Fibroblast of skin of back (primary cell): Measurements from ENCODE around the gene GRID1.
A peak's percentile ranks its signal among the peaks of the same experiment; 100 is the strongest.
"Not testable (repeated sequence)": the region's sequence is repeated elsewhere in the genome, so short reads cannot be mapped to it uniquely, and the experiment has no call there.

ENCODE experiments used
- DNase-seq: peaks from one replicate; pipeline ENCODE4 v3.0.0-alpha.2; 2013

Gene GRID1

GRCh38 chr10:86103391-86104101 lies 263.0 kb downstream of the GRID1 start:
- DNase-seq: no peak

- no peak for DNase-seq
Observed at GRCh38 chr10:86102451-86102850, 264.1 kb downstream of the GRID1 start.

- no peak for DNase-seq
Observed at GRCh38 chr10:86102031-86102430, 264.6 kb downstream of the GRID1 start.

- DNase-seq: peak; percentile 11
Observed at GRCh38 chr10:86100581-86101061, 266.0 kb downstream of the GRID1 start.

- no peak for DNase-seq
Observed at GRCh38 chr10:86099542-86100334, 266.9 kb downstream of the GRID1 start.

- no peak for DNase-seq
Observed at GRCh38 chr10:86098187-86098881, 268.3 kb downstream of the GRID1 start.

- not testable (repeated sequence) for DNase-seq
Observed at GRCh38 chr10:86095061-86095460, 271.5 kb downstream of the GRID1 start.

- DNase-seq: not testable (repeated sequence)
Observed at GRCh38 chr10:86092311-86092710, 274.3 kb downstream of the GRID1 start.

- no peak for DNase-seq
Observed at GRCh38 chr10:86091216-86091615, 275.4 kb downstream of the GRID1 start.

GRCh38 chr10:86090807-86091206 lies 275.8 kb downstream of the GRID1 start:
- no peak for DNase-seq

- DNase-seq: no peak
Observed at GRCh38 chr10:86087716-86088115, 278.9 kb downstream of the GRID1 start.

- no peak for DNase-seq
Observed at GRCh38 chr10:86086418-86086817, 280.2 kb downstream of the GRID1 start.

GRCh38 chr10:86085686-86086085 lies 280.9 kb downstream of the GRID1 start:
- DNase-seq: no peak

- DNase-seq: no peak
Observed at GRCh38 chr10:86085136-86085535, 281.5 kb downstream of the GRID1 start.

GRCh38 chr10:86084585-86084984 lies 282.0 kb downstream of the GRID1 start:
- DNase-seq: no peak

- DNase-seq: no peak
Observed at GRCh38 chr10:86083664-86084175, 282.9 kb downstream of the GRID1 start.

GRCh38 chr10:86083206-86083605 lies 283.4 kb downstream of the GRID1 start:
- no peak for DNase-seq

GRCh38 chr10:86082556-86082955 lies 284.0 kb downstream of the GRID1 start:
- DNase-seq: no peak

GRCh38 chr10:86079088-86079487 lies 287.5 kb downstream of the GRID1 start:
- DNase-seq: no peak

GRCh38 chr10:86078639-86079035 lies 288.0 kb downstream of the GRID1 start:
- no peak for DNase-seq

- no peak for DNase-seq
Observed at GRCh38 chr10:86077871-86078638, 288.5 kb downstream of the GRID1 start.

GRCh38 chr10:86077271-86077670 lies 289.3 kb downstream of the GRID1 start:
- no peak for DNase-seq
